Left lung (tissue), 10 donors: ENCODE measurements around the gene PPP1R36. TPM values are rescaled to one million over a fixed set of nuclear protein-coding genes. Genes with fewer than 3 reads are reported as not detected.

ENCODE experiments used
- ATAC-seq: fragments of 200-7000 bp; cut with Tn5 transposase; one replicate; pipeline ENCODE4 v1.9.1; 2020; ENCODE audit warnings: moderate library complexity
- DNase-seq, 4 donors: peaks; one replicate each; pipeline ENCODE4 v3.0.0-alpha.2; 2013 to 2020
- H3K27ac ChIP-seq, 2 donors: fragments of 200-600 bp; sonication (generic) in 1 of 2; one replicate each; pipeline versions ENCODE4 v1.5.0 to v1.8.0; 2020 to 2021
- H3K27me3 ChIP-seq, 2 donors: fragments of 200-600 bp; sonication (generic) in 1 of 2; one replicate each; pipeline versions ENCODE4 v1.5.0 to v1.8.0; 2020 to 2021
- H3K36me3 ChIP-seq, 2 donors: fragments of 200-600 bp; sonication (generic) in 1 of 2; one replicate each; pipeline versions ENCODE4 v1.5.0 to v1.8.0; 2020 to 2021
- H3K4me1 ChIP-seq, 2 donors: fragments of 200-600 bp; one replicate each; pipeline ENCODE4 v1.8.0; 2021
- H3K4me3 ChIP-seq, 2 donors: fragments of 200-600 bp; sonication (generic) in 1 of 2; one replicate each; pipeline versions ENCODE4 v1.5.0 to v1.8.0; 2020 to 2021; ENCODE audit warnings: mild to moderate bottlenecking in 1 of 2
- H3K9me3 ChIP-seq, 2 donors: fragments of 200-600 bp; sonication (generic) in 1 of 2; one replicate each; pipeline versions ENCODE4 v1.5.0 to v1.8.0; 2020 to 2021
- intact Hi-C, 2 donors: fragments of 100-400 bp; cut with DNase I; formaldehyde crosslinking; loops; one replicate each; pipeline versions ENCODE4 v1.11.2 to v1.14.2; 2022
- polyA plus RNA-seq, 6 donors: library from polyadenylated mRNA; unstranded; fragments of 120-200 nt; gene quantifications; one replicate each; pipeline ENCODE4 v1.2.1, GENCODE V29; 2013; ENCODE audit not compliant: insufficient read length in 6 of 6
- total RNA-seq, 2 donors: library from RNA; stranded (reverse); fragmentation: NEBNext Ultra II Directional; extraction: Animal tissue kit (Norgen Biotek cat#: 25700); gene quantifications; one replicate each; pipeline ENCODE4 v1.2.1, GENCODE V29; 2021
- TF ChIP-seq, protein P1 (sequence below), 2 donors: fragments of 200-600 bp; sonication (generic) in 1 of 2; IDR thresholded peaks; one replicate each; pipeline versions ENCODE4 v1.5.0 to v1.8.0; 2021; ENCODE audit warnings: antibody characterized with exemption in 2 of 2
- donor health status: DM: no; HTN: yes; CAD: no.
- donor health status: DM: no; HTN: no; CAD: no.

PPP1R36 gene
- total and polyA plus RNA-seq, 8 donors: 0.33 to 2.1 (median 0.74) TPM

DNA sequence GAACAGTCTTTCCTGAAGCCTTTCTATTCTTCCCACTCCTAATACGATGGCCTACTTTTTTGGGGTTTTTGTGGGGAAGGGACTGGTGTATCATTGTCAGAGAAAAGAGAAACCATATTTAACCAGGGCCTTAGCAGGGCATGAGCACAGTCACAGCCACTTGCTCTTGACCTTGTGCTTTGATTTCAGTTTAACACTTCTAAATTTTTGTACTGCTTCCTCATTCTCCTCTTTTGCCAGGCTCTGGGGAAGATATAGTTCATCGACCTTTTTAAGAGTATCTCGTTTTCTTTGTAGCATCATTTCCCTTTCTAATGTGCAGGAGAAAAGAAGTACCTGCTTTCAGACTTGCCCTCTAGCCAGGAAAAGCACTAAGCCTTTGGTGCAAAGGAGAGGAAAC, 43.0 kb upstream of the PPP1R36 start:
- Histone ChIP-seq H3K36me3 (no peaks in the 10 kb centered on the region), H3K4me1 (peaks cover 50 to 74% of the 10 kb centered on the region in 2 donors), H3K27ac (peak overlapping the region; percentile 49 to 100), H3K4me3 (peak overlapping the region in 1 of 2 donors; percentile 86), H3K27me3 (no peaks in the 10 kb centered on the region), H3K9me3 (no peaks in the 10 kb centered on the region)
- TF ChIP-seq, protein P1, sequence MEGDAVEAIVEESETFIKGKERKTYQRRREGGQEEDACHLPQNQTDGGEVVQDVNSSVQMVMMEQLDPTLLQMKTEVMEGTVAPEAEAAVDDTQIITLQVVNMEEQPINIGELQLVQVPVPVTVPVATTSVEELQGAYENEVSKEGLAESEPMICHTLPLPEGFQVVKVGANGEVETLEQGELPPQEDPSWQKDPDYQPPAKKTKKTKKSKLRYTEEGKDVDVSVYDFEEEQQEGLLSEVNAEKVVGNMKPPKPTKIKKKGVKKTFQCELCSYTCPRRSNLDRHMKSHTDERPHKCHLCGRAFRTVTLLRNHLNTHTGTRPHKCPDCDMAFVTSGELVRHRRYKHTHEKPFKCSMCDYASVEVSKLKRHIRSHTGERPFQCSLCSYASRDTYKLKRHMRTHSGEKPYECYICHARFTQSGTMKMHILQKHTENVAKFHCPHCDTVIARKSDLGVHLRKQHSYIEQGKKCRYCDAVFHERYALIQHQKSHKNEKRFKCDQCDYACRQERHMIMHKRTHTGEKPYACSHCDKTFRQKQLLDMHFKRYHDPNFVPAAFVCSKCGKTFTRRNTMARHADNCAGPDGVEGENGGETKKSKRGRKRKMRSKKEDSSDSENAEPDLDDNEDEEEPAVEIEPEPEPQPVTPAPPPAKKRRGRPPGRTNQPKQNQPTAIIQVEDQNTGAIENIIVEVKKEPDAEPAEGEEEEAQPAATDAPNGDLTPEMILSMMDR (IDR thresholded peaks at IDR 0.05): no peak
- intact Hi-C loops: no loop called here
- DNase-seq (no peak), ATAC-seq (no peak)

- no peak overlapping the region for H3K4me3 ChIP-seq
- peak overlapping the region in 1 of 2 donors; percentile 100 for H3K27ac ChIP-seq
- intact Hi-C loops: no loop called here
- ATAC-seq (no peak), DNase-seq (no peak)
- H3K9me3 ChIP-seq: no peaks in the 10 kb centered on the region
- TF ChIP-seq, protein P1 (IDR thresholded peaks at IDR 0.05): no peak
- peaks cover 42 to 74% of the 10 kb centered on the region in 2 donors for H3K4me1 ChIP-seq
- no peaks in the 10 kb centered on the region for H3K27me3 ChIP-seq
- H3K36me3 ChIP-seq: no peaks in the 10 kb centered on the region
Measured at GRCh38 chr14:64507376-64508156, 42.2 kb upstream of the PPP1R36 start.

- no peaks in the 10 kb centered on the region for H3K27me3 ChIP-seq
- DNase-seq (no peak), ATAC-seq (no peak)
- H3K36me3 ChIP-seq: no peaks in the 10 kb centered on the region
- no peaks in the 10 kb centered on the region for H3K9me3 ChIP-seq
- intact Hi-C loops: no loop called here
- TF ChIP-seq, protein P1 (IDR thresholded peaks at IDR 0.05): no peak
- peaks cover 38 to 77% of the 10 kb centered on the region in 2 donors for H3K4me1 ChIP-seq
- no peak overlapping the region for H3K27ac ChIP-seq
- no peak overlapping the region for H3K4me3 ChIP-seq
Measured at GRCh38 chr14:64508215-64508776, 41.5 kb upstream of the PPP1R36 start.

DNA sequence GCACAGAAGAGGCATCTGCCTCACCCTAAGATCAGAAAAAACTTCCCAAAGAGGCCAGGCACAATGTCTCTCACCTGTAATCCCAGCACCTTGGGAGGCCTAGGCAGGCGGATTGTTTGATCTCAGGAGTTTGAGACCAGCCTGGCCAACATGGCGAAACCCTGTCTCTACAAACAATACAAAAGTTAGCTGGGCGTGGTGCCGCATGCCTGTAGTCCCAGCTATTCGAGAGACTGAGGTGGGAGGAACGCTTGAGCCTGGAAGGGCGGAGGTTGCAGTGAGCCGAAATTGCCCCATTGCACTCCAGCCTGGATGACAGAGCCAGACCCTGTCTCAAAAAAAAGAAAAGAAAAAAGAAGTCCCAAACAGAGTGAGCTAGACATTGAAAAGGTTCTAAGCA, 40.7 kb upstream of the PPP1R36 start:
- H3K4me3 ChIP-seq: no peak overlapping the region
- no peak for ATAC-seq
- no peak overlapping the region for H3K27ac ChIP-seq
- H3K36me3 ChIP-seq: no peaks in the 10 kb centered on the region
- TF ChIP-seq, protein P1 (IDR thresholded peaks at IDR 0.05): no peak
- H3K4me1 ChIP-seq: peaks cover 38 to 78% of the 10 kb centered on the region in 2 donors
- intact Hi-C loops: no loop called here
- H3K9me3 ChIP-seq: no peaks in the 10 kb centered on the region
- no peak for DNase-seq
- no peaks in the 10 kb centered on the region for H3K27me3 ChIP-seq
